ENCODE results near the gene ARMC2.

Gene ARMC2

GRCh38 chr6:108988296-108988695 is 140.1 kb downstream of the ARMC2 start:
- no peak for DNase-seq (ENCODE audit: low read depth in 2 of 2)

- no peak for DNase-seq (ENCODE audit: low read depth in 2 of 2)
These were observed 140.5 kb downstream of the ARMC2 start for GRCh38 chr6:108988765-108989164.

DNA sequence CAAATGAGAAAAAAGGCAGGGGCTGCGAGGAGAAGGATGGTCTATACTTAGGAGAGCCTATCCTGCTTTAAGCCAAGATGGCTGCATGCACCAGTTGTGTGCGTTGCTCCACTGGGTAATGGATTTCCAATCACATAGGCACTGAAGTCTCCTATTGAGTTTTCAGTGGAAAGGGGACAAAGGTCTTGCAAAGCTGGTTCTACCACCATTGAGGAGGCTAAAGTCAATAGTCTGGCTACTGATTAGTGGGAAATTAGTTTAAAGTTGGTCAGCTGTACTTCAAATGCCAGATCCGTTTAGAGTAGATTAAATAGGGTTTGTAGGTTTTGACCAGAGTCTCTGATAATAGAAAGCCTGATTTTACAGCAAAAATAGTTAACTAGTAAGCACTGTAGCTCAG is 141.5 kb downstream of the ARMC2 start:
- no peak for DNase-seq (ENCODE audit: low read depth in 2 of 2)

GRCh38 chr6:108993876-108994275 is 145.7 kb downstream of the ARMC2 start:
- no peak for DNase-seq (ENCODE audit: low read depth in 2 of 2)

DNA sequence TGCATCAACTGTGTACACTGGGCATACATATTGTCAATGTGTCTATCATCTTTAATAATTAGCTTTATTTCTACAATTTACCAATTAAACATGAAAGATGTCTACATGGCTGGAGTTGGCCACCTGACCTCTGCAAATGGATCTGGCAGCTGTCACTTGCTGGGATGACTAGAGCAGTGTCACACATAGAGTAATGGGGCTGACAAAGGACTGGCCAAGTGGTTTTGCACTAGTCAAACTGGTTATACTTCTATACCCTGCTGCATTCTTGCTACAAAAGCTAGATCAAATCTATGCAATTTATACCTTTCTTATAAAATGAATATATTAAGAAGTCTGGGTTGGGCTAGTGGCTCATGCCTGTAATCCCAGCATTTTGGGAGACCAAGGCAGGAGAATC is 147.1 kb downstream of the ARMC2 start:
- DNase-seq (ENCODE audit: low read depth in 2 of 2): no peak

- no peak for DNase-seq (ENCODE audit: low read depth in 2 of 2)
These were observed 148.0 kb downstream of the ARMC2 start for GRCh38 chr6:108996208-108996607.

DNA sequence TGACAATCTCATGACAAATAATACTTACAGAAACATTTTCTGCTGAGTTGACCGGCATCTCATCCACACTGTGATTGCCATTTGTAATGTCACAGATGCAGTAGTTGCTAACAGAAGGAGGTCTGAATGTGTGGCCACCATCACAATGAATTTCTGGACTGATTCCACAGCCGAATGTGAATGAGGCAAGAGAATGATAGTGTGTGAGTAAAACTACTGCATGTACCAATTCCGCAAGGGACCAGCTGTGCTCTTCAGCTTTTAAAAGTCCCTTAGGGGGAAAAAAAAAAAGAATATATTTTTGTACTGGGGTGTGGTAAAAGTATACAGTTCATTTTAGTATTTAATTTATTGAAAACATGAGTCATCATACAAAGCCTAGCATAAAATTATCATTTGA is 150.3 kb downstream of the ARMC2 start:
- no peak for DNase-seq (ENCODE audit: low read depth in 2 of 2)

- DNase-seq (ENCODE audit: low read depth in 2 of 2): no peak
These were observed 151.2 kb downstream of the ARMC2 start for GRCh38 chr6:108999428-108999827.

DNA sequence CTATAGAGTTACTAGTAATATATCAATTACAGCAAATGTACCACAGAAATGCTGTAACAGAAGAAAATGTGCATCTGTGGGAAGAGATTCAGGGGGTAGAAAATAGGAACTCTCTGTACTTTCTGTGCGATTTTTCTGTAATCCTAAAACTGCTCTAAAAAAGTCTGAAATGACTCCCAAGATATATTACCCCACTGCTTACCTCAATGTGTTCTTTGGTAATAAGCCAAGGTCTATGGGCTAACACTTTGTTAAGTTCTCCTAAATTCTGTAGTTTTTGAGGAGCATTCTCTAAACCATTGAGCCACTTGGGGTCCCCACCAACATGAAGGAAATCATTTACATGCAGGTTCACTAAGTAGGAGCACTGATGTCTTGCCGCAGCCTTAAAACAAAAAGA is 152.1 kb downstream of the ARMC2 start:
- no peak for DNase-seq (ENCODE audit: low read depth in 2 of 2)

GRCh38 chr6:109001291-109001894 is 153.2 kb downstream of the ARMC2 start:
- DNase-seq (ENCODE audit: low read depth in 2 of 2): no peak

- no peak for DNase-seq (ENCODE audit: low read depth in 2 of 2)
These were observed 154.0 kb downstream of the ARMC2 start for GRCh38 chr6:109002051-109002697.

DNA sequence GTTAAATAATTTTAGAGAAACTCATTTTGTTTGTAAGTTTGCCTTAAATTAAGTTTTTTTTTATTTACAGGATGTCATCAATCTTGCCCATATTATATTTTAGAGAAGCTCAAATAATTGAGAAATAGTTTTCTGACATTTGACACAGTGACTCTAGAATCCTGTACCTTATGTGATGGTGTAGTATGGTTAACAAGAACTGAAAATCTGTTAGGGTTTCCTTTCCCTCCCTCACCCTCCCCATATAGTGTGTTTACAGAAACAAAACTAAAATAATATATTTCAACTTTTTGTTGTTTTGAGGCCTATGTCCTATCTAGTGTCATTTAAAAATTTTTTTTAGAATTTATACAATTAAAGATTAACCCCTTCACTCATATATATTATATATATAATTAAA is 154.7 kb downstream of the ARMC2 start:
- DNase-seq (ENCODE audit: low read depth in 2 of 2): no peak

DNA sequence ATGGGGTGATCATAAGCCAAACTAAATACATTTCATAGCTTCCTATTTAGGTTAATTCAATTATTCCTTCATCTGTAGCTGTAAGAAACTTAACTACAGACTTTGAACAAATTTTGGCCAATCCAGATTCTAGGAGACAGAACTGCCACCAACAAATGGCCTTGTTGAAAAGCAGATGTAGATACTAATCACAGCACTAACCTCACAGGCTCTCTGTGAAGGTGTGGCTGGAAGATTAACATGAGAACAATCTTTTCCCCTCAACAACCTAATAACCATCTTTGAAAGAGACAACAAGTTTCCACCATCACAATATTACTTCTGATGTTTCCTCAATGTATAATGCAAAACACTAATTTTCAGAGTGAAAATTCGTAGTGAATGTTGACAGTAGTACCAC is 158.6 kb downstream of the ARMC2 start:
- no peak for DNase-seq (ENCODE audit: low read depth in 2 of 2)

DNA sequence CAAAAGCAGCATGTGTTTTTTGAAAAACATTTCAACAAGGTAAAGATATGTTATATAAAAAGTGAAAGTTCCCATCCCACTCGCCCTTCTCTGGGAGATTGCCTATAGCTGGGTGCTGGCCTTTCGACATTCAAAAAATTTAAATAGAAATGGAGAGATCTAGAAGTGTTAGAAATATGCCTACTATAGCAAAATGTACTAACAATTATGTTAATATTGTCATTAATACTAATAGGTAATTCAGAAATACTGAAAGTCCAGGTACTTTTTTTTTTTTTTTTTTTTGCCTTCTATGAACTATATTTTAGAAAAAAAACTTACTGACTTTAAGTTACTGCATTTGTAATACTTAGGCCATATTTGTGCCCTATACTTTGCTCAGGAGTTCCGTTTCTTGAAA is 159.3 kb downstream of the ARMC2 start:
- no peak for DNase-seq (ENCODE audit: low read depth in 2 of 2)

DNA sequence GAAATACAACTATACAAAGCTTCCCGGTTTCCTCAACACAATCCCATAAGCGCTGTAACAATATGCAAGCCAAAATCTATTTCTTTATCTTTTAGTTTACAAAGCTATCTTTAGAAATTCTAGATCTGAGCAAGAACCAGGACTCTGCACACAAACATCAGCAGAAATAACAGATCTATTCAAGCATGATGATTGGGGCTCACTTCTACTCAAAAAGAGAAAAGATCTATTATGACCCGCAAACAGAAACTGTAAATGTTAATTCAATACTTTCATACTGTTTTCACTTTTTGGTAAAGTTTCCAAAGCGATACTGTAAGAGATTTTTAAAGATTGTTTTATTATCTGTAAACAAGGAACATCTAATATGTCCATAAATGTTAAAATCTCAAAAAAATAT is 159.8 kb downstream of the ARMC2 start:
- DNase-seq (ENCODE audit: low read depth in 2 of 2): no peak

GRCh38 chr6:109008537-109009235 is 160.5 kb downstream of the ARMC2 start:
- DNase-seq (ENCODE audit: low read depth in 2 of 2): peak; percentile 1 to 6

DNA sequence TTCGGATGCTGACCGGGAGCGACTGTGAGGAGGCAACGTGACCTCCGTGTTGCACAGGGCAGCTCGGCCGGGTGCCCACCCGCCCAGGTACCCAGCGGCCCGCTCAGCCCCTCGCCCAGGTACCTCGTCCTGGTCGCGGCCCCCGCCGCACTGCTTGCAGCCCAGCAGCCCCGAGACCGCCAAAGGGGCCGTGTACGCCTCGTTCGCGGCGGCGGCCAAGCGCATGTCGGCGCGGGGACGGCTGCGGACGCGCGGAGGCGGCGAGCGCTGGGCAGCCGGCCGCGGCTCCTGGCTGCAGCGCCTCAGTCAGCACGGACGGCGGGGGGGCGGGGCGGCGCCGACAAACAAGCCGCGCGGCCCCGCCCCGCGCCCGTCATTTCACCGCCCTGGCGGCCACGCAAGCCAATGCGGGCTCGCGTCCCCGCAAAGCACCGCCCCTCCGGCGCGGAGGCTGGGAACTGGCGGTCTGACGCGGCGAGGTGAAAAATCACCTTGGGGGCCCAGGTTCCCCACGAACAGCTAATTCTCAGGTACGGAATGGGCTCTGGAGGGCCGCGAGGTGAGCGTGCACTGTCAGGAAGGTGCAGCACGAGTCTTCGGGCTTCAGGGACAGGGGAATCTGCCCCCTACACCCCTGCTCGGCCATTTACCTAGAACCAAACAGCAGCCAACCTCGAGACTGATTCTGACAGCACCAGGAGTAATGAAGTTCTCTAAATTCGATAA is 161.2 kb downstream of the ARMC2 start:
- peak; percentile 88 to 89 for DNase-seq (ENCODE audit: low read depth in 2 of 2)

GRCh38 chr6:109009962-109010704 is 161.9 kb downstream of the ARMC2 start:
- no peak for DNase-seq (ENCODE audit: low read depth in 2 of 2)

GRCh38 chr6:109010705-109011102 is 162.5 kb downstream of the ARMC2 start:
- no peak for DNase-seq (ENCODE audit: low read depth in 2 of 2)

- DNase-seq (ENCODE audit: low read depth in 2 of 2): no peak
These were observed 165.6 kb downstream of the ARMC2 start for GRCh38 chr6:109013656-109014305.

- DNase-seq (ENCODE audit: low read depth in 2 of 2): no peak
These were observed 166.4 kb downstream of the ARMC2 start for GRCh38 chr6:109014606-109015005.

Data from stimulated activated CD8-positive, alpha-beta memory T cell treated with anti-CD3 and anti-CD28 coated beads, Interleukin-2, amount 100 ng/mL, for 48 hours (primary cell).